LoVo (cell line): ENCODE results near the gene RALGAPA1.
"Not testable (repeated sequence)": the region's sequence is repeated elsewhere in the genome, so short reads cannot be mapped to it uniquely, and the experiment has no call there.

Experiments
- DNase-seq: peaks from one replicate; pipeline ENCODE4 v3.0.0-alpha.2; 2016; ENCODE audit warnings: low spot score

Gene RALGAPA1

GRCh38 chr14:35821564-35822411 lies 12.7 kb upstream of the RALGAPA1 start:
- peak; percentile 60 for DNase-seq

GRCh38 chr14:35819591-35820540 lies 10.8 kb upstream of the RALGAPA1 start:
- no peak for DNase-seq

GRCh38 chr14:35818346-35819115 lies 9.4 kb upstream of the RALGAPA1 start:
- DNase-seq = peak; percentile 47

- peak; percentile 51 for DNase-seq
Measured at GRCh38 chr14:35814371-35815005, 5.4 kb upstream of the RALGAPA1 start.

- no peak for DNase-seq
Measured at GRCh38 chr14:35810963-35811362, 1.9 kb upstream of the RALGAPA1 start.

- DNase-seq = no peak
Measured at GRCh38 chr14:35809597-35809996, 502 bp upstream of the RALGAPA1 start.

- DNase-seq = peak; percentile 47
Measured at GRCh38 chr14:35808076-35808637, 938 bp downstream of the RALGAPA1 start.

GRCh38 chr14:35807131-35807961 lies 1.7 kb downstream of the RALGAPA1 start:
- DNase-seq = no peak

- no peak for DNase-seq
Measured at GRCh38 chr14:35806006-35806907, 2.8 kb downstream of the RALGAPA1 start.

GRCh38 chr14:35797796-35798195 lies 11.3 kb downstream of the RALGAPA1 start:
- DNase-seq = no peak

- DNase-seq = no peak
Measured at GRCh38 chr14:35789651-35790050, 19.4 kb downstream of the RALGAPA1 start.

GRCh38 chr14:35786856-35787255 lies 22.2 kb downstream of the RALGAPA1 start:
- DNase-seq = no peak

- DNase-seq = no peak
Measured at GRCh38 chr14:35783699-35784098, 25.4 kb downstream of the RALGAPA1 start.

GRCh38 chr14:35779368-35779767 lies 29.7 kb downstream of the RALGAPA1 start:
- no peak for DNase-seq

- DNase-seq = not testable (repeated sequence)
Measured at GRCh38 chr14:35777550-35777949, 31.5 kb downstream of the RALGAPA1 start.

GRCh38 chr14:35776823-35777222 lies 32.3 kb downstream of the RALGAPA1 start:
- no peak for DNase-seq

- not testable (repeated sequence) for DNase-seq
Measured at GRCh38 chr14:35776085-35776484, 33.0 kb downstream of the RALGAPA1 start.

- no peak for DNase-seq
Measured at GRCh38 chr14:35766700-35767082, 42.4 kb downstream of the RALGAPA1 start.

- no peak for DNase-seq
Measured at GRCh38 chr14:35766036-35766699, 42.9 kb downstream of the RALGAPA1 start.
